GM21528 (cell line): ENCODE results near the gene XRCC3.

ENCODE experiments used
- ATAC-seq: cut with Tn5 transposase; IDR thresholded peaks from one replicate; pipeline ENCODE4 v1.9.1; 2021; ENCODE audit warnings: mild to moderate bottlenecking, moderate library complexity; ENCODE audit not compliant: unreplicated experiment, low FRiP score

Gene XRCC3

DNA sequence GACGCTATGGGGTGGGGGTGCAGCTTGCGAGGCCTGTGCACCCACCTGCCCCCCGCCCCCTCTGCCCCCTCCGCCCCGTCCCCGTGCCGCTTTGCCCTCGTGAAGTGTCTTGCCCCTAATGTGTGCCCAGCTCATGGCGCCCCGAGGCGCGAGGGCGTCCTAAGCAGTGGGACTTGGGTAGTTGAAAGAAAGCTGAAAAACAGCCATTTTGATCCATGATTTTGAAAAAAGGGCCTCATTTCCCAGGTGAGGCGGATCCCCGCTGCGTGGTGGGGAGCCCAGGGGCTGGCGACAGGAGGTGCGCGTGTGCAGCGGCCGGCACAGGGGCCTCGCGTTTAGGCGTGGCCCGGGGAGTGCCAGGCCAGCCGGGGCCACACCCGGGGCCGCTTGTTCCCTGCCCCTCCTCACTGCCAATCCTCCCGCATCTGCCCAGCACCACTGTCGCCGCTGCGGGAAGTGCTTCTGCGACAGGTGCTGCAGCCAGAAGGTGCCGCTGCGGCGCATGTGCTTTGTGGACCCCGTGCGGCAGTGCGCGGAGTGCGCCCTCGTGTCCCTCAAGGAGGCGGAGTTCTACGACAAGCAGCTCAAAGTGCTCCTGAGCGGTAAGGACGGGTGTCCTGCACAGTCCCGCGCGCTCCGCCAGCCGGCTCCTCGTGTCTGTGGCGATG lies 12.2 kb upstream of the XRCC3 start:
- ATAC-seq = no peak

DNA sequence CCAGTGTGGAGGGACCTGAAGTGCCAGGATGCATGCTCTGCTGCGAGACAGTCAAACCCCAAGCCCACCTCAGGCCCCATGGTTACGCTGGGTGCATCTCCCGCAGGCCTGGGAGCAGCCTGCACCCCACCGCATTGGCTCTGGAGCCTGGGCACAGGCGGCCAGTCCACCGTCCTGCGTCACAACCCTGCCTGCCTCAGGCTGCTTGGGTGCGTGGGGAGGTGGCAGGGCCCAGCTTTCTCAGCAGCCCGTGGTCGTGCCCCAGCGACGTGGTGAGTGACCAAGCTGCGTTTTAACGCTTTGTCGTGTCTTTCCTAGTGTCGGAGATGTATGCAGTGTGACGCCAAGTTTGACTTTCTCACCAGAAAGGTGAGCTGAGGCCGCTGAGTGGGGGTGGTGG lies 11.2 kb upstream of the XRCC3 start:
- no peak for ATAC-seq

DNA sequence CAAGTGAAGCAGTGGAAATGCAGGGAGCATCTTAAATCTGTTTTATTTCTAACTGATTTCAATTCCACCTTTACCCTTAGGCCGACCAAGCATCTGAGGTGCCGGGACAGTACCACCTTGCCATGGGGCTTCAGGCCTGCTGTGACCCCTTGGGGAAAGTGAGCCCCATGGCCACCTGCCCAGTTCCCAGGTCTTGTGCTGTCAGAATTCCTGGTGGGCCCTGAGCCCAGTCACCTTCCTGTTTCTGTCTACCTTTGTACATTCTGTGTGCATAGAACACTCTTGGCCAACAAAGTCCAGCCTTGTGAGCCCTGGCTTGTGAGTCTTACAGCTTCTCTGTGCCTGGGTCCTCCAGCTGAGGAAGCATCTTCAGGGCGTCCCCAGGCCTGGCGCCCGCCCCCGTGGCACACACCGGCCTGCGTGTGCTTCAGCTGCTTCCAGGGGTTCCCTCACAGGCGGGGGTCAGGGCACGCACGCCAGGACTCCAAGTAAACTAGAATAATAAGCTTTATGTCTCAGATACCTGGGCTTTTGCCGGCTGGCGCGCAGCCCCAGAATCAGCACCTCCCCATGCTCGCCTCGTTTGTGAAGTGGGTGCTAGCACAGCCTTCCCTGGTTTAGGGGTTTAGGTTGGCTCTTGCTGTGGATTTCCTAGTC lies 10.6 kb upstream of the XRCC3 start:
- no peak for ATAC-seq

DNA sequence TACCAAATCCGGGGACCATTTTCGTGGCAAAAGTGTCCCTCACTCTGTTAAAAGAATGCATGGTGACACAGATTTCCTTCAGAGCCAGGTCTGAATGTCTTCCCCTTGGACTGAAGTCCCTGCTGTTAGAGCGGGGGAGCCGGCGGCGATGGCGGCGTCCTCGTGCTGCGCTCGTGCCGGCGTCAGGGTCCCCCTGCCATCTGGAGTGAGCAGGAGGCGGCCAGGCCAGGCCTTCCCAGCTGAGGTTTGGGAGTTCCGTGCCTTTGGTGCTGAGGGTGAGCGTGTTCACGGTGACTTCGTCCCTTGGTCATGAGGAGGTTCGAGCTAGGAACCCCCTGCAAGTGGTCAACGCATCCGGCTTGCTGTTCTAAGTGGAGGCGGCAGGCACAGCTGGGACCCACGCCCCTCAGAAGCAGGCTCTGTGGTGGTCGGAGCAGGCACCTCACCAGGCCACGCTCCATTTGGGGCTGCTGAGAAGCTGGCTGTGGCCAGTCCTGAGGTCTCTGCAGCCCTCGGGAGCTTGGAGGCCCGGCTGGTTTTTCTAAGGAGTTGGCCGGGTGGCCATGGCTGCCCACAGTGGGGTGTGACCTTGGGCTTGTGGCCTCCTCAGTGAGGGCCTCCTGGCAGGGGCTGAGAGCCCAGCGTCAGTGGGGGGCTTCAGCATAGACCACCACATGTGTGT lies 9.9 kb upstream of the XRCC3 start:
- ATAC-seq = no peak

DNA sequence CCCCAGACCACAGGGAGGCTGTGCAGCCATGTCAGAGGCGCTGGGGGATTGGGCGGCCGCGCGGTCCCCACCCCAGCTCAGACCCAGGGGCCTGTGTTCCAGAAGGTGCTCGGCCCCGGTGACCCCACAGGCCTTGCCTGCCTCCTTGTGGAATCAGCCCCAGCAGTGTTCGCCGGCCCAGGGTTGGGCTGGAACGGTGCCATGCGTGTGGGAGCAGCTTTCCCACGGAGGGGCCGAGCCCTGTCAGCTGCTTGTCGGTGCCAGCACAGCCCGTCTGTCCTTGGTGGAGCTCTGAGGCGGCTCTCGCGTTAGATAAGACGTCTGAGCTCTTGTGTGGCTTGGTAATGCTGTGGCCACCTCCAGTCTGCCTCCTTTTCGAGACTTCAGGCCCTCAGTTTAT lies 8.9 kb upstream of the XRCC3 start:
- ATAC-seq = no peak

DNA sequence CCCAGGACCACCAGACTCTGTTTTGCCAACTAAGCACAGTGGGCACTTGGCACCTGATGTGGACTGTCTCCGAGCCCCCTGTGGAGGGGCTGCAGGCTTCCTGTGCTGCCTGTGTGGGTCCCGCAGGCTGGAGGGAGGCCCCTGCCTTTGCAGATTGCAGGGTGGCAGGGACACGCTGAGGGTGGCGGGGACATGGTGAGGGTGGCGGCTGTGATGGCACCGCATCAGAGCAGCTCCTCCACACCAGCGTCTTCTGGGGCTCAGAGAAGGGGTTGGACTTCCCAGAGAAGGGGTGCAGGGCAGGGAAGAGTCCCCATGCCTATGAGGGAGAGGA lies 8.5 kb upstream of the XRCC3 start:
- ATAC-seq = no peak

DNA sequence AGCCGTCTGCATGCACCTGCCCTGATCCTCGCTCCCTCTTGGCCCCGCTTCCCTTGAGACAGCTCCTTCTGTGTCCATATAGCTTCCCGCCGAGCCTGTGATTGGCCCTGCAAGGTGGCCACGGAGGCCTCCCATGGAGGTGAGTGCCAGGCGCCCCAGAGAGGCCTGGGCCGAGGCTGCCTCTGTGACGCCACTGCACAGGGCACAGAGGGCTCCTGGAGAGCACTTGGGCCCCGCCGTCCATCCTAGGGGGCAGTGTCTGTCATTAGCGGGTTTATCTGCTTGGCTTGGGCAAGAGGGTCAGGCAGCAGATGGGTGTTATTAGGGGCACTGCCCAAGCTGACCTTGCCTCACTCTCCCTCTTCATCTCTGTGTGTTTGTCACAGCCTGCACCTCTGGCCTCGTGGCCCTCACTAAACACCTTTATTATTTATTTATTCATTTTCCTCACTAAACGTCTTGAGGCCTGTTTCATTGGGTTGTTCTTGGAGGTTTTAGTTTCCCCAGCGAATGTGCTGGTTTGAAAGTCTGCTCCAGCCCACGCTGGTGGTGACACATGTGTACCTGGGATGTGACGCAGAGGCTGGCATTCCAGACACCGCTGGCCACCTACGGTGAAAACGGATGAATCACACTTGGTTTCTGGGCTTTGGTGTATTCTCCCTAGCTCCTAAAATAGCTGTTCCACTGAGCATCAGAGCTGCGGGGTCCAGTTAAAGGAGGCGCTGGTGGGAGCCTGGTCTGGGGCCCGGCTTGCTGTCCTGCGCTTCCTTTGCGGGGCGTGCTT lies 6.3 kb upstream of the XRCC3 start:
- ATAC-seq = no peak

DNA sequence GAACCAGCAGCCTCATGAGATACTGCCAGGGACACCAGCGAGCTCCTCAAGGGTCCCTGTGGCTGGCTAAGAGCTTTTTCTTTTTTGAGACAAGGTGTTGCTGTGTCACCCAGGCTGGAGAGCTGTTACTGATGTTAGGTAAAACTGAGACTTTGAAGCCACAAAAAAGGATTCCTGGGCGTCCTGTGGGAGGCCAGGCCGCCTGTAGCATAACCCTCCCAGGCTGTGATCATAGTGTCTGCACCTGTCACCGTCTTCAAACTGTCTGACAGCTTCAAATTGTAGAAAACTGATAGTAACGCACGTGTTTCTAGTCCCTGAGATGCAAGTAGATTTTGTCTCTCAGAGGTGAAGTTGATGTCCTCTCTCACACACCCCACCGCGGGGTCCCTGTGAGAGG lies 4.5 kb upstream of the XRCC3 start:
- no peak for ATAC-seq

DNA sequence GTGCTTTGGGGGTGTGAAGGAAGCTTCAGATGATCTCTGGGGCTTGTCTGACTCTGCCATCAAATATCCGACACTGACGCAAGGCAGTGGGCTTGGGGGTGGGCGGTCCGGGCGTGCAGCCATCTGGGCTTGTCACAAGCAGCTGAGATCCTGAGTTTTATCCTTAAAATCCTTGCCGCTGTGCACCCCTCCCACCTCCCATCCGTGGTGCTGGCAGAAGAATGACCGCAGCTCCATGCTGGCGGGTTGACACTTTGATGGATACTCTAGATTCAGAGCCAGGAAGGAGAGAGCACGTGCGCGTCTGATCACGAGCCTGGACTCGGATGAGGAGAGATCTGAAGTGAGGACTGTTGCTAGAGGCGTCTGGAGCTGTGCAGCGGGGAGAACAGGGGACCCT lies 3.3 kb upstream of the XRCC3 start:
- no peak for ATAC-seq

DNA sequence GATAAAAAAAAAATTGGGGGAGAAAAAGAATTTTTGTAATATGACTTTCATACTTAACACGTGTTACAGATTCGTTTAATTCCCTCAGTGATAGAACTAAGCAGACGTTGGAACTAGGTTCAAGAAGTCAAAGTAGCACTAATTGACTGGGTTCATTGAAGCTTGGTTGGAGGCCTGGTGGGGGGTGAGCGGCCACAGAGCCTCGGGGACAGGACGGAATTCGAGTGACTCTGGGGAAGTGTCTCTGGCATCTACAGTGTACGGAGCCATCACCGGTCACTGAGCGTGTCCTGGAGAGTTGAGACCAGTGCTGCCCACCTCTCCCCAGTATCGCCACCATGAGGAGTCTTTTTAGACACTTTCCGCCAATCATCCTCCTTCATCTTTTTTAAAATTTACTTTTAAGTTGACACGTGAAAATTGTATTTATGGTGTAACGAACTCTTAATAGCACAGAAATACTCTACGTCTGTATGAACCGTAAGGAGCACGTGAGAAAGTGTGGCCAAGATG lies 1.7 kb upstream of the XRCC3 start:
- ATAC-seq = no peak

DNA sequence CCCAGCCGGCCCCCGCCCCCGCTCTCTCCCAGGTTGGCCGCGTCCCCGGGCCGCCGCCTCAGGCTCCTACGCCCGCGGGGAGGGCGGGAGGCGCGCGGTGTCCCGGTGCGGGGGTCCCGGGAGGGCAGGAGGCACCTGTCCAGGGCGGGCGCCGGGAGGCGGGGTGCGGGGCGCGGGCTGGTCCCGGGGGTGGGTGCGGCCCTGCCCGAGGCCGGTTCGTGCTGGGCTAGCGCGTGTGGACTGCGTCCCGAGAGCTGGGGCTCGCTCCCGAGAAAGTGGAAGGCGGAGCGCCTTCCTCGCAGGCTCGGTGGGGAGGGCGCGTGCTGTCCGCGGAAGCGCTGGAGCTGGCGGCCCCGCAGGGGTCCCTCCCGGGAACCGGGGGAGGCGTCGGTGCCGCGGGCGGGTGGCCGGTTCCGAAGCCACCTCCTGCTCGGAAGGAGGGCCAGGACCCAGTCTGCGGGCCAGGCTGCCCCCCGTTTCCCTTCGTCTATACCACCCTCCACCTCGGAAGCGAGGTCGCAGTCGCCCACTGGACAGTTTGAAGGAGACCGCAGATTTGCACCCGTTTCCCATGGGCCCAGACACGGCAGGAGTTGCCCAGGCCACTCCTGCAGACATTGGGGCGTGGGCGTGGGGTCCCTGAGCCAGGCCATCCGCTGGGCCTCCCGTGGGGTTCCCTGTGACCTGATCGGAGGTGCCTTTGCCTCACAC lies 995 bp upstream of the XRCC3 start:
- ATAC-seq = peak; percentile 0

DNA sequence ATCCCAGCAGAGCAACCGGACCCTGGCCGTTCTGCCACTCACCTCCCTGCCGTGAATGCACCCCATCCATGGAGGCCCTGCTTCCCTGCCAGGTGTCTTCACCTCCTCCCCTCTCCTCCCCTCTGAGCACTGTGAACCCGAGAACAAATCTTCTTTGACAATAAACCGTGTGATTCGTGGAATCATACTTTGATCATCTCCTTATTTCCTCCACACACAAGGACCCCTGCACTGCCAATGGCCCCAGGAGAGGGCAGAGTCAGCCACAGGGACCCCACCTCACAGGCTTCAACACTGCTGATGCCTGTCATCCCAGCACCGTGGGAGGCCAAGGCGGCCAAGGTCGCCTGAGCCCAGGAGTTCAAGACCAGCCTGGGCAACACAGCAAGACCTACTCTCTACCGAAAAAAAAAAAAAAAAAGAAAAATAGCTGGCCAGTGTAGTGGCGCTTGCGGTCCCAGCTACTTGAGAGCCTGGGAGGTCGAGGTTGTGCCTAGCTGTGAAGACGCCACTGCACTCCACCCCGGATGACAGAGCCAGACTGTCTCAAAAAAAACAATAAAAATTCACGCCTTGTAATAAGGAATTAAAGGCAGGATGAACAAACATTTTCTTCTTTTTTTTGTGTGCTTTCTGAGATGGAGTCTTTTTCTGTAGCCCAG lies 1.1 kb downstream of the XRCC3 start:
- no peak for ATAC-seq

DNA sequence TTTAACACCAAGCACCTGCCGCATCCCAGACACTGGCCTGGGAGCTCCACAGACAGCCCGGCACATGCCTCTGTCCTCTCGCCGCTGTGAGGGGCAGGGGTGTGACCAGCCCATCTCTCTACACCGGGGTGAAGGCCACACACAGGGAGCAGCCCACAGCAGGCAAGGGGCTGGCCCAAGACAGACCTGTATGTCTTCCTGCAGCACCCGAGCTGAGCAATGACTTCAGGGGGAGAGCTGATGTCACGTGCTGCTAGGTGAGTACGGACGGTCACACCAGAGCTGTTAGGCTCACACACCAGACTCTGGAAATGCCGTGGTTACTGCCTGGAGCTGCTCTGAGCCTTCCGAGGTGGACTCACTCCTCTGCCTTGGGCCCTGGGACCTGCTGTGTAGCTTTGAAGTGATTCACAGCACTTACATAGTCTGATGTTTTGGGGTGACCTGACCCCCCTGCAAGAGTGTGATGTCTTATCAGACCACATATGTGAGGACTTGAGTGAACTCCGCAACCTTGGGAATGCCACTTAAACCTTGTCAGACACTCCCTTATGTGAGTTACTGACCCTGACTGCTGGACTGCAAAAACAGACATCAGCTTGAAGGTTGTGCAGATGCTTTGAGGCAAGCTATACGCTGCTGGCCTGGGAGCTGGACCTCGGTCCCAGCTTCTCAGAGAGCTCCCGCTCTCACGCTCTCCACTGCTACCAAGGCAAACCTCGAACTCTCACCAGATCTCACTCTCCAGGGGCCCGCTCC lies 1.8 kb downstream of the XRCC3 start:
- ATAC-seq = no peak

DNA sequence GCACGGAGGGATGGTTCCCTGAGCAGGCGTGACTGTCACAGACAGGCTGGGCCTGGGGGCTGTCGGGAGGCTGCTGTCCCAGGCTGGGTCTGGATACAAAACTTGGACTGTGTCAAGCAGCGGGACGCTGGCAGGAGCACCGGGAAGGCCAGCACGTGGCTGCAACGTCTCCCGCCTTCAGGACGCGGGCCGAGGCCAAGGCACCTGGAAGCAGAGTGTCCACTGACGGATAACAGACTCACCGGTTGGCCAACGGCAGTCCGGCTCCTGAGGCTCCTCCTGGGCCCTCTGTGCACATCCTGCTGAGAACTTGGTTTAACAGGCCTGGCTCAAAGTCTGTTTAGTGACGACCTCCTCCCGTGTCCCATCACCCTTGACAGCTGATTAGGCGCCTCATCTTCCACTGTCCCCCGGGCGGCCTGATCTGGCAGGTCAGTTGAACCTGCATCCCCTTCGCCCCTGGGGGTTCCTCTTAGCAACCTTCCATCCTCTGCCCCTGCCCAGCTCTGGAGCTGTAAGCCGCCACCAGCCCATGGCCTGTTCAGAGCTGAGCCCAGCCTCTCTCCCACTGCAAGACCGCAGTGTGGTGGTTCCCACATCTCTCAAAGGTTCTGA lies 2.5 kb downstream of the XRCC3 start:
- no peak for ATAC-seq

DNA sequence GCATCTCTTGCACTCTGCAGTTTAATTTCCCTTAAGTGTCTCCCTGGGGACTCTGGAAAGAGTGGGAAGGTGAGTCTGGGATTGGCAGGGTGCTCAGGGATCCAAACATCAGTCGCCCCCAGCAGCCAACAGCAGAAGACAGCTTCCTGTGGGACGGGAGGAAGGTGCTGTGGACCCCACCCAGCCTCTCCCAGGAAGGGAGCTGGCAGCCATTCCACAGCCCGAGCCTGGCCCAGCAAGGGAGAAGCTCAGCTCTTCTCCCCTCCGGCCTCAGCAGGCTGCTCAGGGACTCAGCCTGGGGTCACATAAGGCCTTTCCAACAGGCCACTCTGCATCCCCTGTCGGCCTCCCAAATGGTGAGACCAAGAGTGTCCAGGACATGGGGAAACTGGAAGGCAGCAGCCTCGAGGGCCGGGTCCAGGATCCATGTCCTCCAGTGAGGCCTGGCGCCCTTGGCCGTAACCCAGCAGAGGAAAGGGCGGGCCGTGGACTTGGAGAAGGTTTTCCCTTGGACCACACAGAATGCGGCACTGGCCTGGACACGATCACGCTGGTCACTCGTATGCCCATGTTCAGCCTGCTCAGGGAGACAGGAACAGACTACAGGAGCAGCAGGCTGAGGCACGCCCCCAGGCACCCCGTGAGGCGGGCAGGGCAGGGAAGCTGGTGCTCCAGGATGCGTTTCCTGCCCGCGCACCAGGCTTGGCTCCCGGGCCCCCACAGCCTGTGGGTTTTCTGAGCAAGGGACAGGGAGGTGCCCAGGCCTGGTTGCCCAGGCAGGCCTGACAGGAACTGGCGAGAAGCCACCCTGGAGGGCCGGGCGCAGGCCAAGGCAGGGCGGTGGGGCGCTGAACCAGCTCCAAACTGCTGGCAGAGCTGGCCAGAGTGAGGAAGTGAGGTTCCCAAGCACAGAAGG lies 3.5 kb downstream of the XRCC3 start:
- no peak for ATAC-seq

DNA sequence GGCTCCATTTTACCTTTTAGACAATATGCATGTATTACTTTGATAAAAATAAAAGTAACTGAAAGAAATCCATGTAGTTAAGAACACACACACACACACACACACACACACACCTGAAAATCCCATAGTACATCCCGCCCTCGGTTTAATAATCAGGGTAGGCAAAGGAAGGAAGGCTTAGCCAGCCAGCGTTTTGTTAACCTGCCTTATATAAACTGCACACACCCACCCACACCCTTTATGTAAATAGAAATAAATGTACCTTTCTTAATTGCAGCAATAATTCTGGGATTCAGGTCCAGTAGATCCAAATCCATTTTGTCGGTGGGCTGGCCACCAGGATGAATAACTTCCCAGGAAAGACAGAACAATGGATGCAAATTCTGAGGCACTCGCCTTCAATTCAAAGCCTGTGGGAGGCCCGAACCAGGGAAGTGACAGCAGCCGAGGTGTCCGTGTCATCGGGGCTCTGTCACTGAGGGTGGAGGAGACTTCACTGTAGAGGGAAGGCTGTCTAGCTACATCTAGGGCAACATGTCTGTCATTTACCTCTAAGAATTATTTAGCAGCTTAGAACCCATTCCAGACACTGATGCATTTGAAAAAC lies 4.4 kb downstream of the XRCC3 start:
- ATAC-seq = no peak

DNA sequence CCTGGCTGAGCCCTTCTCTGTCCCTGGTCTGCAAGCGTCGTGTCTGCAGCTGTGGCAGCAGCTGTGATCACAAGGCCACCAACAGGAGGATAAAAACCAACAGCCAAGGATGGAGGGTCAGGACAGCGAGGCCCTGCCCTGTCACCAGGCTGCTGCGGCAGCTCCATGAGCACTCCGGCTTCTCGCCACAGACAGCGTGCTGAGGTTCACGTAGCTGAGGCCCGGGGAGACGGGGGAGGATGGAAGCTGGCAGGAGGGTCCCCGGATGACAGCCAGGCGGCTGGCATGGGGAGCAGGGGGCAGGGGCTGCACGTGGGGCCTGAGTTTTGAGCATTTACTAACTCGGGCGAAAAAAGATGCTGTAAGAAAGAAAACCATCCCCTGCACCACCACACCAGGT lies 5.4 kb downstream of the XRCC3 start:
- ATAC-seq = no peak
